NB4 (cell line): ENCODE measurements around the gene DAPK1.

ENCODE experiments used
- CTCF ChIP-seq: IDR thresholded peaks from one replicate; pipeline ENCODE4 v1.5.1; 2012; ENCODE audit warnings: low read depth, low read length
- POLR2A ChIP-seq: IDR thresholded peaks from 2 replicates; pipeline ENCODE4 v1.6.1; 2011; ENCODE audit warnings: mild to moderate bottlenecking; ENCODE audit not compliant: insufficient read length; ENCODE audit errors: extremely low read depth

GRCh38 chr9:87740209-87740608, 242.5 kb downstream of the DAPK1 start:
- TF ChIP-seq POLR2A: no peak
- TF ChIP-seq CTCF: no peak
